GM04504 (cell line): ENCODE measurements around the gene CASR.

Source experiments
- DNase-seq: peaks from one replicate; pipeline ENCODE4 v3.0.0-alpha.2; 2012; ENCODE audit warnings: low read depth

CASR gene

DNA sequence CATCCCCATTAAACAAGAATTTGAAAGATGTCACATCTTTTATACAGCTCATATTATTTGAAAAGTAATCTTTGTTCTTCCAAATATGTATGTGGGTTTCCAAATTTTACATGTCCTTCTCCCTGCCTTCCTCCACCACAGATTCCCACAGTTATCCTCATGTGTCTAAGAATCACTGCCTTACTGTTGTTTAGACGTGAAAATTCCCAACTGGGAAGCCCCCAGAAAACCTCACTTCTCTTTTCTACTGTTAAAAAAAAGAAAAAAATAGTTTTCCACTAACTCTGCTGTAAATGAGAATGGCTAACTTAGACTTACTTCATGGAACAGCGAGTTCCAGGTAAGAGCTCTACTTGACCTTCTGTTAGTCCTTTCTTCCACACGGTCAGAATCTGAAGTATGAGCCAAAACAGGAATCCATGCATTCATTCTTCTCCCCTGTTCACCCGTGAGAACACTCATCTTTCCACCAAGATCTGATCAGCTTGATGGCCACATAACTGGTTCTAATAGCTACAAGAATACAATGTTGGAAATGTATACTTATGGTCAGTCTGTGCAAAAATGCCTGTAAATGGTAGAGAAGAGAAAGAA is 123.7 kb downstream of the CASR start:
- DNase-seq: no peak

DNA sequence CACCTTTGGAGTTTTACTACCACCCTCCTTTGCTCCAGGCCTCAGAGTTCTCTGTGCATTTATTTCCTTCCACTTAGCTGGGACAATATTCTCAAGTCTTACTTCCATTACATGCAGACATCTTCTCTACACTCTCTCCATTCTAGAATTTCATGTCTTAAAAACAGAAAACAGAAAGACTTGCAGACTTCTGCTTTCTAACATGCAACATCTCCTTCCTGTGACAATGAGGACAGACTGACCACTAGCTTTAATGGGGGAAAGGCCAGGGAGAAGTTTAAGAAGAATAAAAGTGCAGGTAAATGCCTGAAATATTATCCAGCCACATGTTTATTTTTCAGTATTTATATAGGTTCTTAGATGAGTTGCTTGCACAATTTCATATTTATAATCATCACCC is 124.5 kb downstream of the CASR start:
- no peak for DNase-seq

DNA sequence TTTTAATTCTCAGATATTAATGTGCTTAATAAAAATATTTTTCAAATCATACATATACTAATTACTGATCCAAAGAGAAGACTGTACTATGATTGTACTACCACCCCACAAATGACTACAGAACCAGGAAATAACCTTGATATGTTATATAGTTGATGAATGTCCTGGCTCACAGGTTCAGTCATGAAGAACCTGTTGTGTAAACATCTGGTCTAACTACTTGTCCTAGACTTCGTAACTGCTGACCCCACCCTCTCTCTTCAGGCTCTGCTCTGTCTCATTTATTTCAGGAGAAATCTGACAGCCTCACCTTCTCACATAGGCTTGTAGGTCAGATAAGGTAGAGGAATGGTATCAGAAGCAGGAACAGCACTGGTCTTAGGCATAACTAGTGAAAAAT is 126.9 kb downstream of the CASR start:
- DNase-seq: no peak

DNA sequence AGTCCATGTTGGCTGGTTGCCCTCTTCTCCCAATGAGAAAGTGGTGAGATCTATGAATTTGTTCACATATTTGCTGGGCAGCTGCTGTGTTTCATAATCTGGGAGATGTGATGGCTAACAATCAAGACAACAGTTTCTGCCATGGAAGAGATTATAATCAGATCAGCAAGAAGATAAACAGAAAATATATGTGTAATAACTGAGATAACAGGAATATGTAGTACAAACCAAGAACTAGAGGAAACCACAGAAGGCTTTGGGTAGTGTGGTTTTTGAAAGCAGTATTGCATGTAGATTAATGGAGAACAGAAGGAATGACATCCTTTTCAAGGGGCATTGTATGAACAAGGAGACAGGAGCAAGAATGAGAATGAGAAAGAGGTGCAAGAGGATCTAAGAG is 129.4 kb downstream of the CASR start:
- no peak for DNase-seq

DNA sequence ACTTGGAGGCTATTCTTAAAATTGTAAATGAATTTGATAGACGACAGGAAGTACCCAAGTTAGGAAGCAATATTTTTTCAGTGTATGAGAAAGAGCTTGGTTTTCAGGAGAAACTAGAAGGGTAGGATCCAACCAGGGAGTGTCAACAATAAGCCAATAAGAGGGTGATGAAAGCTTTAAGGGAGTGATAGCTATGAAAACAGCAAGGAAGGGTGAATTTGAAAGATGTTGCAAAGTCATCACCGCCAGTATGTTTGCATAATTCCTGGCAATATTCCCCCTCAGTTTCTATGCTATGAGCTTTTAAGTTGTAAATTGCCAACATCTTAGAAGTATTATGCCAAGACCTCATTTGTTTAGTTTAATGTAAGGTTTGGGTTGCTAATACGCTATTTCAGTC is 129.8 kb downstream of the CASR start:
- no peak for DNase-seq

DNA sequence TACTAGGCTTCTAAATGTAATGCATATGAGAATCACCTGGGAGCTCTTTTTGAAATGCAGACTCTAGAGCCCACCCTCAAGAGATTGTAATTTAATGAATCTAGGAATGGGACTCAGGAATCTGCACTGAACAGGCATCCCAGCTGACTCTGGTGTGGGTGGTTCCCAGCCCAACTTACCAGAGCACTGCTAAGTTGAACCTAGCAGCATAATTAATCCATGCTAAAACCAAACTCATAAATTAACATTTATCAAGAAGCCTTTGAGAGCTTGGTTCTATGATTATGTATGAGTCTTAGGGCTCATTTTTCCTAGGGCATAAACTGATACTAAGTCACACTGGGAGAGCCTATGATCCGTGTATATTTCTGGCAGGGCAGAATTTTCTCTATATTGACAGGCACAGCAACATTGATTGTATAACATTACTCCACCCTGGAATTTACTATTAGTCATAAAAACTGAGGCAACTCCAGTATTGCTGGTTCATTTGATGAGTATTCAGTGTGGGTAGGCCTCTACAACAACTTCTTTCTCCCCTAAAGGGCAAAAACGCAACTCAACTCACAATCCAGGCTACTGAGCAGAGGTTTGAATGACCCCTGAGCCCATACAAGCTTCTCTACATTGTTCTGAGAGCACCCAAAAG is 130.9 kb downstream of the CASR start:
- no peak for DNase-seq

DNA sequence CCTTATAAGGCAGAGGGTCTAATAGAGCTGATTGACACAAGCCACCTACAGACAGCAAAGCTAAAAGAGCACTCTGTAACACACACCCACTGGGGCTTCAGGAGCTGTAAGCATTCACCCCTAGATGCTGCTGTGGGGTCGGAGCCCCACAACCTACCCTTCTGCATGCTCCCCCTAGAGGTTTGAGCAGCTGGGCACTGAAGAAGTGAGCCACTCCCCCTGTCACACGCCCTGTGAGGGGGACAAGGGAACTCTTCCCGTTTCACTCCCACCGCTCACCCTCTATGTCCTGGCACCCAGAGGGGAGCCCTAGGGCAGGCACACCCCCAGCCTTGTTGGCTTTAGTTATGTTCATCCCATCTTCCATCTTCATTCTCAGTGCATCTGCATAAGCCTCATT is 132.2 kb downstream of the CASR start:
- no peak for DNase-seq

DNA sequence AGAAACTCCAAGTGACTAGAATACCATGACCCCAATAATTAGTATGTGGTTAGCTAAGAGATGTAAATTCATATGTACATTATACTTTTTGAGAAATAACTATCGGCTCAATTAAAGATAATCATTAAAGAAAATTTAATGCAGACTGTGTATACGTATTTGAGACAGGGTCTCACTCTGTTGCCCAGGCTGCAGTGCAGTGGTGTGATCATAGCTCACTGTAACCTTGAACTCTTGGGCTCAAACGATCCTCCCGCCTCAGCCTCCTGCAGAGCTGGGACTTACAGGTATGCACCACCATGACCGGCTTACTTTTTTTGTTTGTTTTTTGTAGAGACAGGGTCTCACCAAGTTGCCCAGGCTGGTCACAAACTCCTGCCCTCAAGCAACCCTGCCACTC is 132.9 kb downstream of the CASR start:
- DNase-seq: no peak

DNA sequence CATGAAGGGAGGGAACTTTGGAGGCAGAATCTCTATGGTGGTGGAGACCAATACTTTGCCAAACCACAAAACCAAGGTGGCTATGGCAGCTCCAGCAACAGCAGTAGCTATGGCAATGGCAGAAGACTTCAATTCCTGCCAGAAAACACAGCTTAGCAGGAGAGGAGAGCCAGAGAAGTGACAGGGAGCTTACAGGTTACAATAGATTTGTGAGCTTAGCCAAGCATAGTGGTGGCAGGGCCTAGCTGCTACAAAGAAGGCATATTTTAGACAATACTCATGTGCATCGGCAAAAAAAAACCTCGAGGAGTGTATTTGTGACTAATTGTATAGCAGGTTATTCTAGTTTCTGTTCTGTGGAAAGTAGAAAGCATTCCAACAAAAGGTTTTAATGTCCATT is 135.2 kb downstream of the CASR start:
- DNase-seq: no peak

DNA sequence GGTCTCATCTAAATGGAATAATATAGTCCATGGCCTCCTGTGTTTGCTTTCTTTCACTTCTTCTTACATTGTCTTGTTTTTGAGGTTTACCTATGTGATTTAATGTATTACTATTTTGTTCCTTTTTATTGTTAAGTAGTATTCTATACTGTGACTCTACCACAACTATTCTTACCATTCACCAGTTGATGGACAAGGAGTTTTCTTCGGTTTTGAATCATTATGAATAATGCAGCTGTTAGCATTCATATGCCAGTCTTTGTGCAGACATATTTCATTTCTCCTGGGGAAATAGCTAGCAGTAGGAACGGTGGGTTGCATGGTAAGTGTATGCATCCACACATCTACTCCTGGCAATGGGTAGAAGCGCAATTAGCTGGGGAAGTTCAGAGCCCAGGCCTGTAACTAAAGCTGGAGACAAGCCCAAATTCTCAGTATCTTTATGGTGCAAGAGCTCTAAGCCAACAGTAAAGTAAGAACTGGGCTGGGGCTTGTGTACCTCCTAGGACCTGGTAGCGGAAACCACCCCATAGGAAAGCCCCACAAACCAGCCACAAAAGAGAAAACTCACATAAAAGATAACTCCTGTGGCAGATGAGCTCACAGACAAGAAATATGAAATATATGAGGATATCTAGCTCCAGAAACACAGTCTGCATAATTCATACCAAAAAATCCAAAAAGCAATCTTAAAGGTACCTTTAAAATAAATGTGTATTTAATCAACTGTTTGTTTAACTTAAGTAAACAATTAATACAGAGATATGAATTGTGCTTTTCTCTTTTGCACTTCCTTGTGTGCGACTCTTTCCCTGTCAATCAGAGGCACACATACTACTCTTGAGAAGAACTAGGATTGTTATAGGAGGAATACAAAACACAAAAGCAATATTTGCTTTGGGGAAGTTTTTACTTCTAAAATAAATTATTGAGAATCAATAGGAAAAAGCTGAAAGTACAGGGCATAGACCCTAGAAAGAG is 138.9 kb downstream of the CASR start:
- DNase-seq: no peak

DNA sequence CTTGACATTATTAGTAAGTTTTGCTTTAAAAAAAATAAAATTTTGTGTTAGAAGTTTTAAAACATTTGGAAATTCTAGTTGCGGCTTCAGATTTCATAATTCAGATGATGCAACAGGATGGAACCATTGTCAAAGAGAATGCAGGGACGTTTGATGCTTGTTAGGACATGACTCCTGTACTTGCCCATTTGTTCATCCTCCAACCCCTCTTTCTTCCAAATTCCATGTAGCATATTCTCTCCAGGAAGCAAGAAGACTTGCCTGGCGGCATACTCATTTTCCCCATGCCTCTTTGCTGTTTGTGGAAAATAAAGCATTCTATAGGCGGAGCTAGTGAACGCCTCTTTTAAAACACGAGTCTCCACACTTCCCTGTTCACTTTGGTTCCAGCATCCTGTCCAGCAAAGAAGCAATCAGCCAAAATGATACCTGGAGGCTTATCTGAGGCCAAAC is 141.4 kb downstream of the CASR start, which contains the start of gene CSTA:
Gene CSTA (plus strand): TSS at position 378 of the 453 bp plus-strand sequence. CDS start 45 bp downstream, at position 423.
- DNase-seq: no peak

DNA sequence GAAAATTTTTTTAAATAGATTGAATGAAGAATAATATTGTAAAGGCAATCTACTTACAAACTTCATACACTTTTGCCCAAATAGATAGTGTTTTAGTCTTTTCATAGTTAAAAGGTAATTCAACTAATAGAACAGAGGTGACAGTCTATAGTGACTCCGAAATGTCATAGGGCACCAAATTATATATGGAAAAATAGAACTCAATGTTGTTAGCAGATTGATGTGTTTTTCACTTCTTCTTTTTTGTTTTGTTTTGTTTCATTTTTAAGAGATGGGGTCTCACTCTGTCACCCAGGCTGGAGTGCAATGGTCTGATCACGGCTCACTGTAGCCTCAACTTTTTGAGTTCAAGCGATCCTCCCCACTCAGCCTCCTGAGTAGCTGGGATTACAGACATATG is 142.3 kb downstream of the CASR start:
- no peak for DNase-seq

DNA sequence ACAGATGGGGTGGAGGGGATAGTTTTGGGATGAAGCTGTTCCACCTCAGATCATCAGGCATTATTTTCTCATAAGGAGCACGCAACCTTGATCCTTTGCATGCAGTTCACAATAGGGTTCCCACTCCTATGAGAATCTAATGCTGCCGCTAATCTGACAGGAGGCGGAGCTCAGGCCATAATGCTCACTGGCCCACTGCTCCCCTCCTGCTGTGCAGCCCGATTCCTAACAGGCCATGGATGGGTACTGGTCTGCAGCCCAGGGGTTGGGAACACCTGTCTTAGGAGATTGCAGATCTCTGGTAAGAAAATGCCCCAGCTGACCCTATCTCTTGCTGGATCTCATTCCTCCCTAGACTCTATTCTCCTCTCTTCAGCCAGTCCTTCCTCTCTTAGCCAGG is 148.4 kb downstream of the CASR start:
- no peak for DNase-seq

DNA sequence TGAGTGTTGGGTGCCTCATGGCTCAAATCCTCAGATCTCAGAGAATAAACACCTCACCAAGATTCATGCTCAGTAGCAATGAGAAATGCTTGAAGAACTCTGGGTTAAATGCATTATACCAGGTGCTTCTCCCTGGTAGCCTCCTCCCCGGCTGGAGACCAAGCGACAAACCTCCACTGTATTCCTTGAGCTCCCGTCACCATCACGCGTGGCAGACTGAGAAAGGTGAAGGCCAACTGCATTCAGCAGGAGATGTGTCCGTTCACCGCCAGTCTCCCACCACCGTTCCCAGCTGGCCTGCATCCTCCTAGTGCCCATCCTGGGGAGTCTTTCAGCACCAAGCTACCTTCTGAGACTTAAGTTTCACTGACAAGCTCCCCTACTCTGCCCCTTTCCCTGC is 149.1 kb downstream of the CASR start:
- DNase-seq: no peak
